Upper lobe of left lung (tissue), 4 donors: ENCODE results near the gene FYB1.

Source experiments
- POLR2A ChIP-seq, 4 donors: fragments of 450-650 bp; IDR thresholded peaks; one replicate each; pipeline ENCODE4 v1.5.1; 2016 to 2017; ENCODE audit warnings: antibody characterized with exemption in 4 of 4, mild to moderate bottlenecking in 2 of 4
- TF ChIP-seq, protein P1 (sequence below), 6 experiments: fragments of 450-650 bp in 4 of 6; fragments of 200-600 bp in 2 of 6; sonication (generic) in 2 of 6; IDR thresholded peaks; one replicate each; pipeline ENCODE4 v1.5.1; 2016 to 2019; ENCODE audit warnings: antibody characterized with exemption in 6 of 6

DNA sequence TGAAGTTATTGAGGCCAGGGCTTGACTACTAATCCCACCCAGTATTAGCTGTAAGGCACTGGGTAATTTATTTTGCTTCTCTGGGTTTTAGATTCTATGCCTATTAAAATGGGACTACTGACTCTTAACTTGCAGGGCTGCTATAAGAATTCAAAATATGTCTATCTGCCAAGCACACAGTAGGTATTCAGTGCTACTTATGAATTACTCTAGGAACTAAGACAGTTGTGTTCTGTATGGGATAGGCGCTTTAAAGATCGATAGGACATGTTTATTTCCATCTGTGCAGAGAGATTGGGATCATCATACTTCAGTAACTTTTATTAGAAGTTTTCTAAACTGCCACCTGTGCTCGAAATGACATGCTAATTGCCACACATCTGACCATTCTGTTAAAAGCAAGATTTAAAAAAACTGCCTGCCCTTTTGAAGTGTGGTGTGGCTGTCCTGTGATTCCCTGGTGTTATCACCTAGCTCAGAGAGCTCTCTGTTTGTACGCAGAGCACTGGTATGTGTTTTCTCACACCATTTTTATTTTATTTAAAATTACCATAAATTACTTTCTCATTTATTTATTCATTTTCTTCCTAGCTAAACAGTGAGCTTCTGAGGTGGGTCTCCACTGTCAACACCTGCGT lies 58.7 kb downstream of the FYB1 start:
- TF ChIP-seq, protein P1, sequence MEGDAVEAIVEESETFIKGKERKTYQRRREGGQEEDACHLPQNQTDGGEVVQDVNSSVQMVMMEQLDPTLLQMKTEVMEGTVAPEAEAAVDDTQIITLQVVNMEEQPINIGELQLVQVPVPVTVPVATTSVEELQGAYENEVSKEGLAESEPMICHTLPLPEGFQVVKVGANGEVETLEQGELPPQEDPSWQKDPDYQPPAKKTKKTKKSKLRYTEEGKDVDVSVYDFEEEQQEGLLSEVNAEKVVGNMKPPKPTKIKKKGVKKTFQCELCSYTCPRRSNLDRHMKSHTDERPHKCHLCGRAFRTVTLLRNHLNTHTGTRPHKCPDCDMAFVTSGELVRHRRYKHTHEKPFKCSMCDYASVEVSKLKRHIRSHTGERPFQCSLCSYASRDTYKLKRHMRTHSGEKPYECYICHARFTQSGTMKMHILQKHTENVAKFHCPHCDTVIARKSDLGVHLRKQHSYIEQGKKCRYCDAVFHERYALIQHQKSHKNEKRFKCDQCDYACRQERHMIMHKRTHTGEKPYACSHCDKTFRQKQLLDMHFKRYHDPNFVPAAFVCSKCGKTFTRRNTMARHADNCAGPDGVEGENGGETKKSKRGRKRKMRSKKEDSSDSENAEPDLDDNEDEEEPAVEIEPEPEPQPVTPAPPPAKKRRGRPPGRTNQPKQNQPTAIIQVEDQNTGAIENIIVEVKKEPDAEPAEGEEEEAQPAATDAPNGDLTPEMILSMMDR (IDR thresholded peaks at IDR 0.05): no peak
- TF ChIP-seq POLR2A (IDR thresholded peaks at IDR 0.05): no peak
